ENCODE measurements around the gene LZTS2. TPM values are rescaled to one million over a fixed set of nuclear protein-coding genes. Genes with fewer than 3 reads are reported as not detected.

LZTS2 gene
- total and polyA plus RNA-seq, 2 of the 8 experiments (the other 6 are each of a cell fraction or from before 2014, with no cell fraction given), result 75.7 to 99.5 TPM

- H2BK20ac ChIP-seq (ENCODE audit: low read length), result no peak overlapping the region
- no peak overlapping the region for H4K91ac ChIP-seq (replicated peaks; ENCODE audit: insufficient read length, low read length)
- H4K20me1 ChIP-seq (replicated peaks in 1 of 2; ENCODE audit: control insufficient read depth in 1 of 2, insufficient read depth in 2 of 2, low read length in 2 of 2), result no peaks in the 10 kb centered on the region
- no peak overlapping the region for H3K4ac ChIP-seq (replicated peaks; ENCODE audit: insufficient read length, low read depth, low read length)
- peak; percentile 36 for FAIRE-seq
- no peak overlapping the region for H2BK120ac ChIP-seq (replicated peaks; ENCODE audit: low read depth, low read length)
- no peak overlapping the region for H3K56ac ChIP-seq (replicated peaks; ENCODE audit: insufficient read length, low read depth, low read length)
- peak overlapping the region; percentile 83; the same call in 1 of the 2 replicates for H2BK15ac ChIP-seq (ENCODE audit: low read length)
- no peak overlapping the region for H3K27ac ChIP-seq (ENCODE audit: low read depth, low read length)
- H3K27me3 ChIP-seq (replicated peaks in 1 of 4; ENCODE audit: control insufficient read depth in 3 of 4, extremely low read depth in 1 of 4, insufficient read depth in 3 of 4, low read length in 3 of 4), result peaks cover 14 to 36% (median 29%) of the 10 kb centered on the region in 4 experiments
- no peak overlapping the region for H4K5ac ChIP-seq (ENCODE audit: insufficient read length, low read depth, low read length)
- no peaks in the 10 kb centered on the region for H3K36me3 ChIP-seq (ENCODE audit: control insufficient read depth in 2 of 4, insufficient read depth in 4 of 4, low read length in 3 of 4)
- ChIA-PET POLR2A (ENCODE audit: partially characterized antibody) (interaction anchor here (0.6 to 6.5 kb wide), 12 partner anchors 9 to 974 kb away, joined by 3 to 81 read pairs (median 4); partner anchors contain the start of genes LZTS2, MRPL43, PDZD7 and TWNK), CTCF (ENCODE audit: partially characterized antibody) (interaction anchor here (0.6 to 7.2 kb wide), 62 partner anchors 13 to 1693 kb away, joined by 3 to 464 read pairs (median 5); partner anchors contain the start of genes KAZALD1, LZTS2, MRPL43 and PDZD7)
- H4K8ac ChIP-seq (ENCODE audit: extremely low read depth, insufficient read depth, low read length), result no peak overlapping the region
- no peak overlapping the region for H2AFZ ChIP-seq (ENCODE audit: low read length)
- no peaks in the 10 kb centered on the region for H3K79me1 ChIP-seq (ENCODE audit: low read depth, low read length)
- H2BK12ac ChIP-seq (ENCODE audit: low read depth, low read length), result peak overlapping the region; percentile 75; the same call in 1 of the 2 replicates
- H3K18ac ChIP-seq (ENCODE audit: extremely low read depth, low read length), result no peak overlapping the region
- no peak for TF ChIP-seq SP4 (IDR thresholded peaks at IDR 0.05; ENCODE audit: low read length)
- peak; percentile 94 to 96 (median 95) for TF ChIP-seq CTCF (IDR thresholded peaks at IDR 0.05; ENCODE audit: control extremely low read depth in 1 of 3, insufficient read depth in 1 of 3, low read depth in 1 of 3, low read length in 3 of 3)
- TF ChIP-seq RAD21 (IDR thresholded peaks at IDR 0.05 in 1 of 2, conservative IDR thresholded peaks at IDR 0.05 in 1 of 2; ENCODE audit: low read depth in 2 of 2, low read length in 2 of 2), result peak; percentile 86 to 89
- H3K4me2 ChIP-seq (ENCODE audit: insufficient read depth in 1 of 2, low read depth in 2 of 2, low read length in 2 of 2), result peak overlapping the region in 1 of 2 experiments; percentile 35; a peak in 2 of 4 replicates
- WGBS, 2 experiments (ENCODE audit: extremely low coverage in 1 of 2, insufficient coverage in 1 of 2, insufficient read length in 1 of 2, insufficient replicate concordance in 2 of 2, low coverage in 1 of 2, low lambda C conversion rate in 2 of 2, missing lambda C conversion rate in 1 of 2), result 25% methylated on average over 11 of the region's 11 CpGs; no CpG with 5 or more reads in 1 of the 2 experiments
- peaks cover 0 to 18% (median 11%) of the 10 kb centered on the region in 4 experiments; a peak in 5 of 7 replicates for H3K4me1 ChIP-seq (replicated peaks in 1 of 4; ENCODE audit: control insufficient read depth in 3 of 4, insufficient read depth in 4 of 4, low read length in 3 of 4)
- H3K79me2 ChIP-seq (ENCODE audit: control insufficient read depth in 1 of 2, insufficient read depth in 2 of 2, low read length in 2 of 2), result no peaks in the 10 kb centered on the region
- no peak overlapping the region for H3K23ac ChIP-seq (ENCODE audit: insufficient read length)
- peaks cover 11% of the 10 kb centered on the region; the same call in 1 of the 2 replicates for H3K23me2 ChIP-seq (ENCODE audit: low read depth, low read length)
- H3K4me3 ChIP-seq (ENCODE audit: extremely low read depth in 1 of 4, insufficient read depth in 2 of 4, low read depth in 3 of 4, low read length in 4 of 4), result no peak overlapping the region
- no peak overlapping the region for H2AK5ac ChIP-seq (ENCODE audit: low read depth, low read length)
- no peak overlapping the region for H2BK5ac ChIP-seq (ENCODE audit: low read depth, low read length)
- no peaks in the 10 kb centered on the region for H3K9me3 ChIP-seq (ENCODE audit: insufficient read depth in 2 of 2, low read depth in 1 of 2, low read length in 1 of 2)
- DNase-seq (ENCODE audit: low read depth in 1 of 2, low spot score in 2 of 2), result peak in 1 of 2 experiments; percentile 99
- no peak overlapping the region for H3K9ac ChIP-seq (replicated peaks in 1 of 4; ENCODE audit: extremely low read depth in 1 of 4, low read depth in 3 of 4, low read length in 3 of 4)
- no peak overlapping the region for H3K14ac ChIP-seq (ENCODE audit: insufficient read length)
Observed at GRCh38 chr10:101014230-101014884, 14.7 kb downstream of the LZTS2 start.
